Stomach (tissue), 9 donors: Measurements from ENCODE around the gene MAMDC2. TPM values are rescaled to one million over a fixed set of nuclear protein-coding genes. Genes with fewer than 3 reads are reported as not detected.
A peak's percentile ranks its signal among the peaks of the same experiment; 100 is the strongest.

ENCODE experiments used
- DNase-seq, 2 donors: peaks; one replicate each; pipeline versions ENCODE4 v3.0.0 to v3.0.0-alpha.2; 2013 to 2019
- H3K27ac ChIP-seq, 5 donors: fragments of 200-600 bp in 4 of 5; sonication (generic) in 4 of 5; one replicate each; pipeline ENCODE4 v1.5.1; 2013 to 2019; ENCODE audit warnings: mild to moderate bottlenecking in 1 of 5, moderate library complexity in 1 of 5
- H3K27me3 ChIP-seq, 3 donors: fragments of 200-600 bp; sonication (generic); one replicate each; pipeline ENCODE4 v1.5.1; 2017 to 2019; ENCODE audit warnings: mixed run types in 1 of 3
- H3K36me3 ChIP-seq, 4 donors: fragments of 200-600 bp; sonication (generic); 1 replicate in 3 of 4; 2 replicates in 1 of 4; pipeline ENCODE4 v1.5.1; 2016 to 2019
- H3K4me1 ChIP-seq, 4 donors: fragments of 200-600 bp; sonication (generic); one replicate each; pipeline ENCODE4 v1.5.1; 2016 to 2019
- H3K4me3 ChIP-seq, 4 donors: fragments of 200-600 bp; sonication (generic) in 3 of 4; one replicate each; pipeline ENCODE4 v1.5.1; 2016 to 2019; ENCODE audit warnings: mild to moderate bottlenecking in 1 of 4
- H3K9me3 ChIP-seq, 4 donors: fragments of 200-600 bp; sonication (generic); one replicate each; pipeline ENCODE4 v1.5.1; 2016 to 2019
- CTCF ChIP-seq, 7 experiments: fragments of 450-650 bp in 4 of 7; fragments of 200-600 bp in 3 of 7; sonication (generic) in 3 of 7; IDR thresholded peaks; one replicate each; pipeline ENCODE4 v1.5.1; 2016 to 2019; ENCODE audit warnings: antibody characterized with exemption in 7 of 7, control low read depth in 2 of 7, mild to moderate bottlenecking in 1 of 7
- EP300 ChIP-seq: sonication (generic); formaldehyde crosslinking; IDR thresholded peaks from one replicate; pipeline ENCODE4 v1.6.1; 2017; ENCODE audit warnings: antibody characterized with exemption
- POLR2A ChIP-seq, 4 donors: fragments of 450-650 bp; IDR thresholded peaks; one replicate each; pipeline ENCODE4 v1.6.1; 2016; ENCODE audit warnings: antibody characterized with exemption in 4 of 4, control low read depth in 2 of 4, mild to moderate bottlenecking in 1 of 4, moderate library complexity in 1 of 4
- POLR2AphosphoS5 ChIP-seq, 3 donors: sonication (generic); formaldehyde crosslinking; IDR thresholded peaks; one replicate each; pipeline ENCODE4 v1.6.1; 2016; ENCODE audit warnings: antibody characterized with exemption in 3 of 3
- WGBS, 5 donors: extraction: QIAGEN DNeasy Blood & Tissue Kit in 3 of 5; methylation state at CpG; one replicate each; pipeline versions ENCODE4 v1.1.5 to v1.1.7; 2013 to 2018; 5-methylcytosine and 5-hydroxymethylcytosine counted together
- intact Hi-C: fragments of 100-400 bp; cut with DNase I; formaldehyde crosslinking; loops from one replicate; pipeline ENCODE4 v1.15.1; 2023; ENCODE audit warnings: low total_unique reads
- polyA plus RNA-seq, 3 donors: library from polyadenylated mRNA; stranded (reverse); fragments of 200-250 nt; gene quantifications; one replicate each; pipeline ENCODE4 v1.2.3, GENCODE V29; 2013
- total RNA-seq, 5 donors: library from RNA; depleted of rRNA; stranded (reverse); fragments of >200 nt; gene quantifications; one replicate each; pipeline versions ENCODE4 v1.1.0 to v1.2.3, GENCODE V29; 2014 to 2016
- donor health status: healthy with polysubstance abuse.
- donor health status: Bipolar disorder and iron deficiency.
- donor health status: healthy.

Gene MAMDC2
- total and polyA plus RNA-seq, 8 donors: 7.0 to 91.4 (median 22.0) TPM

- WGBS, 5 donors: 47 to 55% (median 53%) methylated on average over 2 of the region's 2 CpGs
- Histone ChIP-seq H3K4me1 (no peaks in the 10 kb centered on the region), H3K27me3 (no peaks in the 10 kb centered on the region), H3K27ac (no peak overlapping the region), H3K36me3 (no peaks in the 10 kb centered on the region), H3K4me3 (no peak overlapping the region), H3K9me3 (no peaks in the 10 kb centered on the region)
- no peak for DNase-seq
- intact Hi-C loops: no loop called here
- TF ChIP-seq POLR2AphosphoS5 (IDR thresholded peaks at IDR 0.05): no peak
- TF ChIP-seq EP300: no peak
- TF ChIP-seq POLR2A (IDR thresholded peaks at IDR 0.05): no peak
- TF ChIP-seq CTCF (IDR thresholded peaks at IDR 0.05): no peak
Measured at GRCh38 chr9:70013598-70014196, 30.0 kb upstream of the MAMDC2 start.

GRCh38 chr9:70015099-70015498 is 28.5 kb upstream of the MAMDC2 start:
- no peaks in the 10 kb centered on the region for H3K27me3 ChIP-seq
- WGBS, 5 donors: 65 to 82% (median 77%) methylated on average over 1 of the region's 1 CpG
- H3K4me3 ChIP-seq: no peak overlapping the region
- H3K9me3 ChIP-seq: no peaks in the 10 kb centered on the region
- no peaks in the 10 kb centered on the region for H3K4me1 ChIP-seq
- no peak overlapping the region for H3K27ac ChIP-seq
- TF ChIP-seq POLR2A (IDR thresholded peaks at IDR 0.05) (no peak), POLR2AphosphoS5 (IDR thresholded peaks at IDR 0.05) (no peak), CTCF (IDR thresholded peaks at IDR 0.05) (no peak), EP300 (no peak)
- intact Hi-C loops: no loop called here
- DNase-seq: no peak
- H3K36me3 ChIP-seq: no peaks in the 10 kb centered on the region

- Histone ChIP-seq H3K27ac (no peak overlapping the region), H3K27me3 (no peaks in the 10 kb centered on the region), H3K4me3 (no peak overlapping the region), H3K36me3 (no peaks in the 10 kb centered on the region), H3K9me3 (no peaks in the 10 kb centered on the region), H3K4me1 (no peaks in the 10 kb centered on the region)
- intact Hi-C loops: no loop called here
- WGBS, 5 donors: 58 to 66% (median 62%) methylated on average over 4 to 5 of the region's 5 CpGs
- no peak for TF ChIP-seq CTCF (IDR thresholded peaks at IDR 0.05)
- no peak for TF ChIP-seq POLR2AphosphoS5 (IDR thresholded peaks at IDR 0.05)
- no peak for TF ChIP-seq POLR2A (IDR thresholded peaks at IDR 0.05)
- TF ChIP-seq EP300: no peak
- DNase-seq: no peak
Measured at GRCh38 chr9:70020217-70020616, 23.4 kb upstream of the MAMDC2 start.

GRCh38 chr9:70020991-70021571 is 22.6 kb upstream of the MAMDC2 start:
- 59 to 73% (median 68%) methylated on average over 5 of the region's 5 CpGs for WGBS, 5 donors
- peak; percentile 35 to 37 for DNase-seq
- Histone ChIP-seq H3K9me3 (peaks cover 0 to 3% (median 0%) of the 10 kb centered on the region in 4 donors), H3K4me1 (no peaks in the 10 kb centered on the region), H3K27me3 (no peaks in the 10 kb centered on the region), H3K27ac (no peak overlapping the region), H3K4me3 (no peak overlapping the region), H3K36me3 (no peaks in the 10 kb centered on the region)
- TF ChIP-seq POLR2A (IDR thresholded peaks at IDR 0.05) (no peak), EP300 (no peak), POLR2AphosphoS5 (IDR thresholded peaks at IDR 0.05) (no peak), CTCF (IDR thresholded peaks at IDR 0.05) (no peak)
- intact Hi-C loops: no loop called here
